ENCODE results near the gene TENM4.

GRCh38 chr11:78823588-78823987 is 617.2 kb downstream of the TENM4 start:
- TF ChIP-seq CTCF (IDR thresholded peaks at IDR 0.05) (no peak), POLR2A (IDR thresholded peaks at IDR 0.05) (no peak)
